GM21619 (cell line): ENCODE results near the gene JARID2.

Experiments used
- ATAC-seq: cut with Tn5 transposase; IDR thresholded peaks from one replicate; pipeline ENCODE4 v1.9.1; 2021; ENCODE audit not compliant: unreplicated experiment

The JARID2 gene

DNA sequence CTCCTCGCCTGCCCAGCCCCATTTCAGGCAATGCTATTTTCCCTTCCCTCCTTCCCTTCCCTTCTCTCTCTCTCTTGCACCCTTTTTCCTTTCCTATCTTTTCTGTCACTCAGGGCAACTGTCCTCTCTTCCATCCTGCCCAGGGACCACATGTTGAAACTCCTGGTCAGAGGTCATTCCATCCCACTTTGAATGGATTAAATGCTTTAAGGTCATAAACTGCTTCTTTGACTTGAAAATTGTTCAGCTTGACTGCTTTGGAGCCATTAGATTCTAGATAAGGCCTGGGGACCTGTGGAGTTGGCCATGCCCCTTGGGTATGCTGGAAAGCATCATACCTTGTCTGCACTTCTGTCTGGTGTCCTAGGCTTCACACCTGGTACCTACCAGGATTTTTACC lies 310.8 kb downstream of the JARID2 start:
- ATAC-seq: no peak

GRCh38 chr6:15557174-15557573 lies 311.3 kb downstream of the JARID2 start:
- ATAC-seq: no peak

DNA sequence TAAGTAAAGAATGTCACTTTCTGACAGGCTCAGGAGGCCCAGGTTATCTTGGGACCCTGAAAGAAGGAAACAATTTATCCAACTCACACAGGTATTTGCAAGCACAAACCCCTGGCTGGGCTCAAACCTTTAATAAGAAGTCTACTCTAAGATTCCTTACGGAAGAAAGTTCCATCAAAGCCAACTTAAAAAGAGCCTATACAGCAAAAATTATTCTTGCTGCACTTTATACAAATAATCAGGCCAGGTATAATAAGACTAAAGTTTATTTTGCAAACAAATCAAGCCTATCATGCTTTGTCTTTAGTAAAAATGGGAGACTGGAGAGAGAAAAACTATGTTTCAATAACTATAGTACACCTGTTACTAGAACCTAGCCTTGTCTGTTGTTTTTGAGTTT lies 314.8 kb downstream of the JARID2 start:
- ATAC-seq: no peak

DNA sequence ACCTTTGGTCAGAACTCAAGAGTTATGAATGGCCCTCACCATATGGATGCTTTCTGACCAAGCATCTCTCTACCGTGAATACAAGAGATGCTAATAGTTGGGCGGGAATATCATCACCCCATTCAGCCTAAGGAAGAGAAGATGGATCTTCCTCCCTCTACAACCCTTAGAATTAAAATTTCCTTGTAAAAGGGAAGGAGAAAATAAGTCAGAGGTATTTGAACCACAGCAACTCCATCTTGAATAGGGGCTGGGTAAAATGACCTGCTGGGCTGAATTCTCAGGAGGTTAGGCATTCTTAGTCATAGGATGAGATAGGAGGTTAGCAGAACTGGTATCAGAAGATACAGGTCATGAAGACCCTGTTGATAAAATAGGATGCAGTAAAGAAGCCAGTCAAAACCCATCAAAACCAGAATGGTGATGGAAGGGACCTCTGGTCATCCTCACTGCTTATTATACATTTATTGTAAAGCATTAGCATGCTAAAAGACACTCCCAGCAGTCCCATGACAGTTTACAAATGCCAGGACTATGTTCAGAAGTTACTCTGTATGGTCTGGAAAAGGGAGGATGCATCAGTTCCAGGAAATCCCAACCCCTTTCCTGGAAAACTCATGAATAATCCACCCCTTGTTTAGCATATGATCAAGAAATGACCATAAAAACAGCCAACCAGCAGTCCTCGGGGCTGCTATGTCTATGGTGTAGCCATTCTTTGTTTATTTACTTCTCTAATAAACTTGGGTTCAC lies 315.8 kb downstream of the JARID2 start:
- no peak for ATAC-seq

GRCh38 chr6:15562977-15563376 lies 317.1 kb downstream of the JARID2 start:
- ATAC-seq: no peak

DNA sequence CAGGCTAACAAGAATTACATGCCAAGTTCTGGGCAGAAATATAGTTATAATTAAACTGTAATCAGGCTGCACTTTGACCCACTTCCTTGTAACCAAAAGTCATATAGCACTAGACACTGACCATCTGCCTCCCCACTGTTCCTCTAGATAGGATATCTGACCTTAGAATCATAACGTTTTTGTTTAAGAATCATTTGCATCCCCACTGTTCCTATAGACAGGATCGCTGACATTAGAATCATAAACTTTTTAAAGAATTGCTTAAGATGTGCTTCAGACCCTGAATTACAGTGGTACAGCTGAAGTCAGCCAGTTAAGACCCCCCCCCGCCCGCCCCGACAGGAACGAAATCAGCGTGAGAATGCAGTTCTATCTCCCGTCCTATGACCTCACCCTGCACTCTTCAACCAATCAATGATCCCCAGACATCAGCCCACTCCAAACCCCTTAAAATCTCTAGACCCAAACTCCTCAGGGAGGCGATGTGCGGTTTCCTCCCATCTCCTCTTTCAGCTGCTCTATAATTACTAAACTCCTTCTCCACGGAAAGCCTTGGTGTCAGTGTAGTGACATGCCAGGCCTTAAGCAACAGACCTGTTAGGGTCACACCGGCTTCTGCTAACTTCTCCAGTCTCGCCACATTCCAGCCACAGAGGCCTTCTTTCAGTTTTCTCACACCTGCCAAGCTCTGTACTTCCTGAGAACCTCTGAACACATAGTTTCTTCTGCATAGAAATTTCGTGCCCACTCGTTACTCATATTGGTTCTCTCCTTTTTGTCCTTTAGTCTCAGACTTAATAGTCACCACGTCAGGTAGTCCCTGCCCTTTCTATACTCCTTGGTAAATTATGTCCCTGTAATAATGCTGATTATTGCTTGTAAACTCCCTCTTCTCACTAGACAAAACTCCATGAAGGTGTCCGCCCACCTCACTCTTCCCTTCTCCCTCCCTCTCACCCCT lies 323.4 kb downstream of the JARID2 start:
- ATAC-seq: no peak

GRCh38 chr6:15570171-15570570 lies 324.3 kb downstream of the JARID2 start:
- ATAC-seq: no peak
